Natural killer cell (primary cell): ENCODE measurements around the gene DTNBP1. TPM values are rescaled to one million over a fixed set of nuclear protein-coding genes. Genes with fewer than 3 reads are reported as not detected.

Source experiments
- ATAC-seq, 3 donors: fragments of 150-1000 bp in 2 of 3; fragments of 200-7000 bp in 1 of 3; cut with Tn5 transposase; 1 replicate in 1 of 3; 2 replicates in 2 of 3; pipeline ENCODE4 v1.10.0; 2021; ENCODE audit warnings: mild to moderate bottlenecking in 2 of 3, moderate library complexity in 2 of 3
- DNase-seq, 2 donors: peaks; one replicate each; pipeline versions ENCODE4 v3.0.0 to v3.0.0-alpha.2; 2013 to 2021; ENCODE audit warnings: mixed read lengths in 1 of 2
- H3K27ac ChIP-seq: one replicate; pipeline ENCODE4 v1.5.1; 2013; ENCODE audit warnings: mild to moderate bottlenecking, low read length
- H3K27me3 ChIP-seq: one replicate; pipeline ENCODE4 v1.6.1; 2013; ENCODE audit warnings: low read length; ENCODE audit not compliant: control insufficient read depth, insufficient read depth
- H3K36me3 ChIP-seq: one replicate; pipeline ENCODE4 v1.6.1; 2013; ENCODE audit warnings: low read length; ENCODE audit not compliant: control insufficient read depth, insufficient read depth
- H3K4me1 ChIP-seq: one replicate; pipeline ENCODE4 v1.6.1; 2013; ENCODE audit warnings: low read length; ENCODE audit not compliant: control insufficient read depth, insufficient read depth
- H3K4me3 ChIP-seq: one replicate; pipeline ENCODE4 v1.5.1; 2013; ENCODE audit warnings: low read length
- H3K9me3 ChIP-seq: one replicate; pipeline ENCODE4 v1.6.1; 2013; ENCODE audit warnings: low read length; ENCODE audit not compliant: control insufficient read depth, insufficient read depth
- H3K27ac Mint-ChIP-seq, 2 donors: one replicate each; pipeline ENCODE4 v1.8.0; 2022; ENCODE audit warnings: mild to moderate bottlenecking in 2 of 2, mixed read lengths in 2 of 2, moderate library complexity in 1 of 2
- H3K27me3 Mint-ChIP-seq, 2 donors: one replicate each; pipeline ENCODE4 v1.8.0; 2022; ENCODE audit warnings: low read depth in 2 of 2, mixed read lengths in 2 of 2
- H3K36me3 Mint-ChIP-seq: one replicate; pipeline ENCODE4 v1.8.0; 2022; ENCODE audit warnings: mixed read lengths
- H3K4me1 Mint-ChIP-seq, 2 donors: one replicate each; pipeline ENCODE4 v1.8.0; 2022; ENCODE audit warnings: mixed read lengths in 2 of 2
- H3K4me3 Mint-ChIP-seq: one replicate; pipeline ENCODE4 v1.8.0; 2022; ENCODE audit warnings: mild to moderate bottlenecking, moderate library complexity, mixed read lengths
- H3K9me3 Mint-ChIP-seq, 2 donors: one replicate each; pipeline ENCODE4 v1.8.0; 2022; ENCODE audit warnings: mixed read lengths in 2 of 2
- WGBS: methylation state at CpG from one replicate; pipeline ENCODE4 v1.1.7; 2013; ENCODE audit warnings: missing lambda C conversion rate; ENCODE audit not compliant: insufficient coverage; 5-methylcytosine and 5-hydroxymethylcytosine counted together
- intact Hi-C: fragments of 100-400 bp; cut with micrococcal nuclease; formaldehyde crosslinking; loops from one replicate; pipeline ENCODE4 v1.14.2; 2022
- total RNA-seq, 4 donors: library from RNA; stranded (reverse); fragments of 120-200 nt in 1 of 4; gene quantifications; one replicate each; pipeline versions ENCODE4 v1.2.3 to v1.2.4, GENCODE V29; 2013 to 2022
- TF ChIP-seq, protein P1 (sequence below): fragments of 200-600 bp; IDR thresholded peaks from one replicate; pipeline ENCODE4 v1.8.0; 2022; ENCODE audit warnings: antibody characterized with exemption

The DTNBP1 gene
- total RNA-seq, 3 donors from 2014 or later (not counting 1 experiment from before 2014, with no cell fraction given), result 31.6 to 42.2 (median 38.4) TPM

DNA sequence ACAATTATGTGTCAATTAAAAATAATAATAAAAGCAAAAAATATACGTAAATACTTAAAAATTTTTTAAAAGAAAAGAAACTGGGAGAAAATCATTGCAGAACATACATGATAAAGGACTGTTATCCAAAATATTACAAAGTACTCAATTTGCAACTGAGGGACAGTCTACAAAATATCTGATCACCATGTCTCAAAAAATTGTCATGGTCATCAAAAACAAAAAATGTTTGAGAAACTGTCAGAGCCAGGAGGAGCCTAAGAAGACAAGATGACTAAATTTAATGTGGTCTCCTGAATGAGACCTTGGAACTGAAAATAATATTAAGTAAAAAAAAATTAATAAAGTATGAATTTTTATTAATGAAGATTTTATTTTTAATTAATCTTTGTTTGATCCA lies 43.5 kb downstream of the DTNBP1 start:
- H3K4me1 ChIP-seq, result peaks cover 9% of the 10 kb centered on the region
- no peak for DNase-seq
- no peaks in the 10 kb centered on the region for H3K36me3 Mint-ChIP-seq
- H3K9me3 ChIP-seq, result no peaks in the 10 kb centered on the region
- H3K27ac Mint-ChIP-seq, result no peak overlapping the region
- no peaks in the 10 kb centered on the region for H3K27me3 ChIP-seq
- ATAC-seq, result no peak
- no peaks in the 10 kb centered on the region for H3K27me3 Mint-ChIP-seq
- H3K36me3 ChIP-seq, result peaks cover 2% of the 10 kb centered on the region
- no peak overlapping the region for H3K27ac ChIP-seq
- peaks cover 50 to 52% of the 10 kb centered on the region in 2 donors for H3K4me1 Mint-ChIP-seq
- TF ChIP-seq, protein P1, sequence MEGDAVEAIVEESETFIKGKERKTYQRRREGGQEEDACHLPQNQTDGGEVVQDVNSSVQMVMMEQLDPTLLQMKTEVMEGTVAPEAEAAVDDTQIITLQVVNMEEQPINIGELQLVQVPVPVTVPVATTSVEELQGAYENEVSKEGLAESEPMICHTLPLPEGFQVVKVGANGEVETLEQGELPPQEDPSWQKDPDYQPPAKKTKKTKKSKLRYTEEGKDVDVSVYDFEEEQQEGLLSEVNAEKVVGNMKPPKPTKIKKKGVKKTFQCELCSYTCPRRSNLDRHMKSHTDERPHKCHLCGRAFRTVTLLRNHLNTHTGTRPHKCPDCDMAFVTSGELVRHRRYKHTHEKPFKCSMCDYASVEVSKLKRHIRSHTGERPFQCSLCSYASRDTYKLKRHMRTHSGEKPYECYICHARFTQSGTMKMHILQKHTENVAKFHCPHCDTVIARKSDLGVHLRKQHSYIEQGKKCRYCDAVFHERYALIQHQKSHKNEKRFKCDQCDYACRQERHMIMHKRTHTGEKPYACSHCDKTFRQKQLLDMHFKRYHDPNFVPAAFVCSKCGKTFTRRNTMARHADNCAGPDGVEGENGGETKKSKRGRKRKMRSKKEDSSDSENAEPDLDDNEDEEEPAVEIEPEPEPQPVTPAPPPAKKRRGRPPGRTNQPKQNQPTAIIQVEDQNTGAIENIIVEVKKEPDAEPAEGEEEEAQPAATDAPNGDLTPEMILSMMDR, result no peak
- no CpG with 5 or more reads among the region's 1 CpG for WGBS
- no peak overlapping the region for H3K4me3 ChIP-seq
- no peaks in the 10 kb centered on the region for H3K9me3 Mint-ChIP-seq
- no peak overlapping the region for H3K4me3 Mint-ChIP-seq
- intact Hi-C loops, result no loop called here

DNA sequence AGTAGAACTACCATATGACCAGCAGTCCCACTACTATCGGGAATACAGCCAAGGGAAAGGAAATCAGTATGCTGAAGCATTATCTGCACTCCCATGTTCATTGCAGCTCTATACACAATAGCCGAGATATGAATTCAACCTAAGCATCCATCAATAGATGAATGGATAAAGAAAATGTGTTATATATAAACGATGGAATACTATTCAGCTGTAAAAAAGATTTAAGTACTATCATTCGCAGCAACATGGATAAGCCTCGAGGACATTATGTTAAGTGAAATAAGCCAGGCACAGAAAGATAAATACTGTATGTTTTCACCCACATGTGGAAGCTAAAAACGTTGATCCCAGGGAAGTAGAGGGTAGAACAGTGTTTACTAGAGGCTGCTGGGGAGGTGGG lies 44.1 kb downstream of the DTNBP1 start:
- ATAC-seq (no peak), DNase-seq (no peak)
- Histone ChIP-seq H3K36me3 (peaks cover 7% of the 10 kb centered on the region), H3K9me3 (no peaks in the 10 kb centered on the region), H3K27me3 (no peaks in the 10 kb centered on the region), H3K4me3 (no peak overlapping the region), H3K4me1 (peaks cover 9% of the 10 kb centered on the region), H3K27ac (no peak overlapping the region)
- TF ChIP-seq, protein P1, result no peak
- Mint-ChIP-seq H3K27me3 (no peaks in the 10 kb centered on the region), H3K9me3 (no peaks in the 10 kb centered on the region), H3K27ac (no peak overlapping the region), H3K36me3 (peaks cover 4% of the 10 kb centered on the region), H3K4me1 (peaks cover 50 to 59% of the 10 kb centered on the region in 2 donors), H3K4me3 (no peak overlapping the region)
- WGBS, result 96% methylated on average over 5 of the region's 6 CpGs
- intact Hi-C loops, result no loop called here

DNA sequence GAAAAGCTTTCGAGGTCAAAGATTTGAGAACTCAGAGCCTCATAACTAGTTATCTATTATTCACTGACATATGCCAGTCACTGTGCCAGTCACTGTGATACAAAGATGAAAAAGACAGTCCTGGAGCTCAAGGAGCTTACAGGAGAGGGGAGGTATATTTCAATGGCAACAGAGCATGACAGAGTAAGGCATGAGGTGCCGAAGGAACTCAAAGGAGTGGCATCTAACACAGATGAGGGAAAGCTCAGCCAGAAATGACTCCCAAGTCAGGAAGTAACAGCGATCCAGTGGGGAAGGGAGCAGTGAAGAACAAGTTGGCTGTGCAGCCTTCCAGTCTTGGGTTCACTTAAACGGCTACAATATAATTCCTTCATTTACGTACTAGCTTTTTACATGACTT lies 46.6 kb downstream of the DTNBP1 start:
- intact Hi-C loops, result no loop called here
- H3K27ac Mint-ChIP-seq, result peak overlapping the region in 1 of 2 donors; percentile 48
- no peaks in the 10 kb centered on the region for H3K9me3 ChIP-seq
- no peak overlapping the region for H3K4me3 Mint-ChIP-seq
- no peaks in the 10 kb centered on the region for H3K27me3 Mint-ChIP-seq
- H3K27ac ChIP-seq, result no peak overlapping the region
- H3K9me3 Mint-ChIP-seq, result no peaks in the 10 kb centered on the region
- 97% methylated on average over 4 of the region's 5 CpGs for WGBS
- ATAC-seq, result no peak
- H3K4me3 ChIP-seq, result no peak overlapping the region
- no peaks in the 10 kb centered on the region for H3K27me3 ChIP-seq
- peaks cover 9% of the 10 kb centered on the region for H3K36me3 ChIP-seq
- TF ChIP-seq, protein P1, result no peak
- H3K36me3 Mint-ChIP-seq, result peaks cover 5% of the 10 kb centered on the region
- peaks cover 56 to 64% of the 10 kb centered on the region in 2 donors for H3K4me1 Mint-ChIP-seq
- DNase-seq, result no peak
- peaks cover 3% of the 10 kb centered on the region for H3K4me1 ChIP-seq

DNA sequence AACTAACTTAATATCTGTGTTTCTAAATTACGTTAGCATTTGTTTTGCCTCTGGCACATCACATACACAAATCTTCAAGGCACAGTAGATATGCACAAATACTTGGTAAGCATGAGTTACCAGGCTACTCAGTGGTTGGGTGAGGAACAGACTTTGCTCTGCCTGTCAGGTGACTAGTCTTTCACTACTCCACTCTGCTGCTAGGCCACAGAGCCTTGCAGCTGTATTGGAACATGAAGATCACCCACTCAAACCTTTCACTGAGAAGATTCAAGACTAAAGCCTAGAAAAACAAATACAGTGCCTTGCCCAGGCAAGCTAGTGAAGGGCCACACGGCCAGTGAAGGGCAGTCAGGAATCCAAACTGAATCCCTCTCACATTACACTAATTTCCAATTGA lies 47.0 kb downstream of the DTNBP1 start:
- H3K36me3 ChIP-seq, result peaks cover 12% of the 10 kb centered on the region
- H3K4me1 Mint-ChIP-seq, result peaks cover 54 to 61% of the 10 kb centered on the region in 2 donors
- intact Hi-C loops, result no loop called here
- no peaks in the 10 kb centered on the region for H3K9me3 Mint-ChIP-seq
- H3K9me3 ChIP-seq, result no peaks in the 10 kb centered on the region
- peaks cover 3% of the 10 kb centered on the region for H3K4me1 ChIP-seq
- TF ChIP-seq, protein P1, result no peak
- H3K27me3 ChIP-seq, result no peaks in the 10 kb centered on the region
- H3K27ac Mint-ChIP-seq, result peak overlapping the region in 1 of 2 donors; percentile 48
- H3K27ac ChIP-seq, result no peak overlapping the region
- no peak overlapping the region for H3K4me3 Mint-ChIP-seq
- H3K36me3 Mint-ChIP-seq, result peaks cover 5% of the 10 kb centered on the region
- ATAC-seq (no peak), DNase-seq (no peak)
- no peaks in the 10 kb centered on the region for H3K27me3 Mint-ChIP-seq
- WGBS, result 89% methylated on average over 1 of the region's 2 CpGs
- no peak overlapping the region for H3K4me3 ChIP-seq
